COLO668 (cell line): Measurements from ENCODE around the gene RGCC.

ENCODE experiments used
- DNase-seq: peaks from one replicate; lab custom pipeline; 2025; ENCODE audit not compliant: unreplicated experiment; lab: John Stamatoyannopoulos, UW

RGCC gene

DNA sequence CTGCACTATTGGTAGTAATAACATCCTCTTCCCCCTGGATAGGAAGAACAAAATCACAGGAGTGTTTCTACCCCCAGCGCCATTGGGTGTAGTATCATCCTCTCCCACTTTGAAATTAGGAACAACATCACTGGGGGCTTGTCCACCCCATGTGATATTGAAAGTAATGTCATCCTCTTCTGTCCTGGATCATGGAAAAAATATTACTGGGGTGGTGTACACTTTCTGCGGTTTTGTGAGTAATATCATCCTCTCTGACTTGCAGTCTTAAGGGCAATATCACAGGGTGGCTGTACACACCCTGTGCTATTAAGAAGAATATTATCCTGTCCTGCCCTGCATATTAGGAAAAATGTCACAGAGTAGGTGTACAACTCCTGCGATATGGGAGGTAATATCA lies 4.9 kb upstream of the RGCC start:
- DNase-seq = no peak

- no peak for DNase-seq
Measured at GRCh38 chr13:41453620-41454019, 3.7 kb upstream of the RGCC start.

- no peak for DNase-seq
Measured at GRCh38 chr13:41454170-41454569, 3.2 kb upstream of the RGCC start.

GRCh38 chr13:41455725-41456419 lies 1.5 kb upstream of the RGCC start:
- DNase-seq = peak; percentile 31

- DNase-seq = peak; percentile 70
Measured at GRCh38 chr13:41457589-41458186, 338 bp downstream of the RGCC start.

GRCh38 chr13:41458187-41458760 lies 924 bp downstream of the RGCC start:
- DNase-seq = peak; percentile 78

- peak; percentile 58 for DNase-seq
Measured at GRCh38 chr13:41458761-41459431, 1.5 kb downstream of the RGCC start.

- DNase-seq = no peak
Measured at GRCh38 chr13:41459432-41460073, 2.2 kb downstream of the RGCC start.

DNA sequence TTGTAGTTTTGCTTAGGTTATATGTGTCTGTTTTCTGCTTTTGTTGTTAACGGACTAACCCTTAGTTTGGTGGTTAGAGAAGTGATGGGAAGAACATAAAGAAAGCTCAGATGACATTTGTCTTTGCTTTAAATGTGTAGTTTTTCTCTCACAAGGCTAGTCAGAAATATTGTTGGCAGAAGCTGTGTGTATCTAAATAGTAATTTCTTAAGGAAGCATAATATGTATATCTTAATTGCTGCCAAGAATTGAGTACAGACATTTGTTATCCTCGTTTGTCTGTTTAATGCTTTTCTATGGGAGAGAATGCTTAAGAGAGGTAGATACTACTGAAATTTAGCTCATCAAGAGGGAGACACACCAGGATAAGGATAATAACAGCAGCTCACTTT lies 2.7 kb downstream of the RGCC start:
- no peak for DNase-seq

DNA sequence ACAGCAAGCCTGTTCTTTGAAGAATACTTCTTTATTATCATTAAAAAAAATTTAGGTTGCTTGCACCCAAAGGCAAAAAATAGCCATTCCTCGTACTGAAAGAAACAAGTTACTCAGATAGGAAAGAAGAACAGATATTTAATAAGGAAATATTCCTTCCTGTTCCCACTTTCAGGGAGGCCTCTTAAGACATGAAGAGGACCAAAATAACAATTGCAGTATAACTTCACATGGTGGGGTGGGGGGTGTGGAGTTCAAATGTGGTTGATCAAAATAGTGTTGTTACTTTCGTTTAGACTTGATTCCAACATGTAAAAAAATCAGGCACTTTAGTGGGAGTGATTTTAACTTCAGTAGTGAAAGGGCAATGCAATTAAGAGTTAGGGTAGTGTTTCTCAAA lies 3.6 kb downstream of the RGCC start:
- DNase-seq = no peak

DNA sequence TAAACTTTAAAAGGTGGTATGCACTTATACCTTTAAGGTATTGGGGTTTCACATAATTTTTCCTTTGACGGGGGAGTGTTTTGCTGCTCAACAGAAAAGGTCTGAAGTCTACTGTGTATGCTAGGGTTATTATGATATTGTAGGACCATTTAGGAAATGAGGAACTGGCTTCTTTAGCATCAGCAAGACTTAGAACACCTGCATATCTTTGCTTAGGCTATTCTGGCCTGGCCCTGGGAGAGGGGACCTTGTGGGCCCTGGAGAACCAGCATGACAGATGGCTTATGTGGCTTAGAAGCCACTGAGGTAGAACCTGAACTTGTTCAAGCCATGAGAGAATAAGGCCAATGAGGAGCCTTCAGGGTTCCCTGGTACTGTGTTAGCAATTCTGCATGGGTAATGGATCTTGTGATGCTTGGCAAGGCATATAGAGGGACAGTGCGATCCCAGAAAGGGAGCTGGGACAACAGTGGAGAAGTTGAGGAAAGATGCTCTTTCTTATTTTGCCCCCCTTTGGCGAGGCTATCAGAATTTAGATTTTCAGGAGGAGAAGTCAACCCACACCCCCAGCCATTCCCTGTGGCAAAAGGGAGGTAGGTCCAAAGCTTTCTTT lies 4.3 kb downstream of the RGCC start:
- DNase-seq = no peak

DNA sequence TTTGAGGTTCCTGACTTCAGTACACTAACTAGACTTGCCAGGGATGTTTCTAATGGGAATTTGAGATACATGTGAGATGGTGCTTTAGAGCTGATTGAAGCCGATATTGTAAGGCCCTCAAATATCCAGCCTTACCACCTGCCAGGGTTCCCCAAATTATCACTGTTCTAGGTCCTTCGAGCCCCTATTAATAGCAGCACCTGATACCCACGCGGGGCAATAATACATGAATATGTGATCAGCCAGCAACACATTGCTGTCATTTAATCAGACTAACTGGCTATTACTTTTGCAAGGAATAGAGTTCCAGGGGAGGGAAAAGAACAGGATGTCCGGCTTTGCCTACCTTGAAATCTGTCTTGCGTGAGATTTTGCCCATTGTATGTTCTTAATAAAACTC lies 5.1 kb downstream of the RGCC start:
- no peak for DNase-seq

DNA sequence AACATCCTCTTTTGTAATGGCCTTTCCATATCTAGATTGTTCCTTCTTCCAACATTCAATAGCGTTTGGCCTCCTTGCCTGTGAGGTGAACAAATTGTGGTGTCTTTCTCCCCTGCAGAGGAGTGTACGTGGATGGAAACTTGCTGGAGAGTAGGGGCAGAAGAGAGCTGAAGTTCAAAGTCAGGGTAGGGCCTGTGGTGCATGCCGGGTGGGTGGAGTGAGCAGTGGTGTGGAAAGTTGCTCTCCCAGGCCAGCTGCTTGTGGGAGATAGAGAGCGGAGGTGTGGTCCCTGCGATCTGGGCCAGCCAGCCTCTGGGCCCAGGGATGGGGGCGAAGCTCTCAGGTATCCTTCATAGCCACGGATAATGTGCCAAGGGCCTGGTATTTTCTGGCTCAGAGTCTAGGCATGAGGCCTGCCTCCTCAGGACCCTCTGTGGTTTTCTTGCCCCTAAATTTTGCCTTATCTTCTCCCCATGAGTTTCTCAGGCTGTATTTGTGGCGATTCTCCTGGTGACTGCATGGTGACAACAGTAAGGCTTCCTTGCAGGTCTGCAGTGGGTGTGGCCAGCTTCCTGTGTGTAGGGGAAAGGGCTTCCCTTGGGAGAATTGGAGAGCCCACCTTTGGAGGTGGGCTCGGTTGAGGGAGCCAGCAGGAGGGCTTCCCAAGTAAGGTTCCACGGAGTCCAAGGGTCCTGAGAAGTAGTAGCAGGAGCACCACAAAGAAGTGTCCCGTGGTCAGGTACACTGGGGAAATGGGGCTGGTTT lies 6.7 kb downstream of the RGCC start:
- no peak for DNase-seq

DNA sequence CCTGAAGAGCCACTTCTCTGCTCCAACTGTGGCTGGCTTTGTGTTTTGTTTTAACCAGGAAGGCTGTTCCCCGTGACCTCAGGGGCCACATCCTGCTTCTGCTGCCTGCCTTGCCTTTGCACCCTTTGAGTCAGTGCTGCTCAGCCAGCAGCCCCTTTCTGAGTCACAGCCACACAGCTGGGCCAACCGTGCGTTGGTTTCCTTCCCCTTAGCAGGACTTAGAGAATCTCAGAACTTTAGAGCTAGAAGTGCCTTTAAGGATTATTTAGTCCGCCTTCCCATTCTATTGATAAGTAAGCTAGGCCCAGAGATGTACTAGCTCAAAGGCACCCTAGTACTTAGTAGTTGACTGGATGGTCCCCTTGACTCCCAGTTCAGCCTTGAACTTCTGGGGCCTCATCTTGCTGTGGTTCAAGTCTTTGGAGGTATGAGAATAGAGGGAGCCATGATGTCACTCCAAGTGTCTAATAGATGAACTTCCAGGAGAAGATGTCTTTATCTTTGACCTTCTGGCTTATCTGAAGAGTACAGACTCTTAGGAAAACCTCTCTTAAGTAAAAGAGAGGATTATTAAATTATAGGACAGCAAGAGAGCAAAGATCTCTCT lies 8.0 kb downstream of the RGCC start:
- no peak for DNase-seq

GRCh38 chr13:41465898-41466320 lies 8.6 kb downstream of the RGCC start:
- no peak for DNase-seq

DNA sequence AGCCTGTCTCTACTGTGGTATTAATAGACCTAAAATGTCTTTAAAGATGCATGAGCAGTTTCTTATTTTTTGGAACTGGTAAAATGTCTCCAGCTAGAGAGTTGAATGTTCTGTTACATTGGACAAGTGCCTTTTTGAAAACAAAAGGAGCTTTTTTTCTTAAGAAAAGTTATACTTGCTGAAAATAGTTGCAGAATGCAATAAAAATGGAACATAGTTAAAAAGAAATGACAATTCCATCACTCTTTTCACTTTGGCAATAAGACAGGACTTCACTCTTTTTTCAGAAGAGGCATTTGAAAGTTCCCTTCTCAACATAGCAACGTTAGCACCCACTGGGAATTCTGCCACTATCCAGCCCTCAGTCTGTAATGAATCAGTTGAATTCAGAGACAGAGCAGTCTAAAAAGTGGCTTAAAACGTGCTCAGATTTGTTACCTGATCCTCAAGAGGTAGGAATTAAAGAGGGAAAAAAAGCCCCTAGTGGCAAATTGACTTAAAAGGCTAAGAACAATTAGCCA lies 10.1 kb downstream of the RGCC start:
- no peak for DNase-seq

DNA sequence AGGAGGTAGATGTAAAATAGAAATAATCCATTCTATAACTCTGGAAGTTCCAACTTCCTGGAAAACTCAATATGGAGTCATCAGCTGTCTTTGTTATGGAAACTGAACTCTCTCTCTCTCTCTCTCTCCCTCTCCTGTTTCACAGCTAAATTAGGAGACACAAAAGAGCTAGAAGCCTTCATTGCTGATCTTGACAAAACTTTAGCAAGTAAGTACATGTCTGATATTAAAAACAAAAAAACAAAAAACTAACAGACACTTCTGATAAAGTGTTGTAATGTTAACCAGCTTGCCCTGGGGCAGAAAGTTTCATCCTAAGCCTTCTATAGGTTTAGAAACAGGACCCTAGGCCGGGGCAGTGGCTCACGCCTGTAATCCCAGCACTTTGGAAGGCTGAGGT lies 11.3 kb downstream of the RGCC start:
- DNase-seq = no peak

DNA sequence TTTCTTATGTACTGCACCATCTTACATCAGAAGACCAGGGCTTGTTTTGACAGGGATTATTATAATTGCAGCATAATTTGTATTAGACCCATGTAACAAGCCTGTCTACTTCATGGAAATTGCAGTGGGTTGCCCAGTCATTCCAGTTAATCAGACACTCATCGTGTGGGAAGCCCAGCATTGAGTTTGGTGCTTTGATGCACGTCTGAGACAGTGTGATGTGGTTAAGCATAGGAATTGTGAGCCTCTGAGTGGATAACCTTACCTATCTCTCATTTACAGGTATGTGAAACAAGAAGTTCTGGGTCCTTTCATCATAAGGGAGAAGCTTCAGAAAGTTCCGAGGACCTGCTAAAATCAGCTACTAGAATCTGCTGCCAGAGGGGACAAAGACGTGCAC lies 12.8 kb downstream of the RGCC start:
- DNase-seq = no peak

DNA sequence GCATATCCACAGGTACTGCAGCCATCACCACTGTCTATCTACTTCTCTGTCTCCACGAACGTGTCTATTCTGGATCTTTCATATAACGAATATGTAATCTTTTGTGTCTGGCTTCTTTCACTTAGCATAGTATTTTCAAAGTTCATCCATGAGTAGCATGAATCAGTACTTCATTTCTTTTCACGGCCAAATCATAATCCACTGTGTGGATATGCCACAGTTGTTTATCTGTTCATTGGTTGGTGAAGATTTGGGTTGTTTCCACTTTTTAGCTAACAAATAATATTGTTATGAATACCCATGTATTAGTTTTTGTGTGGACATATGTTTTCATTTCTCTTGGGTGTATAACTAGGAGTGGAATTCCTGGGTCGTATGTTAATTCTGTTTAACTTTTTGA lies 14.4 kb downstream of the RGCC start:
- no peak for DNase-seq

DNA sequence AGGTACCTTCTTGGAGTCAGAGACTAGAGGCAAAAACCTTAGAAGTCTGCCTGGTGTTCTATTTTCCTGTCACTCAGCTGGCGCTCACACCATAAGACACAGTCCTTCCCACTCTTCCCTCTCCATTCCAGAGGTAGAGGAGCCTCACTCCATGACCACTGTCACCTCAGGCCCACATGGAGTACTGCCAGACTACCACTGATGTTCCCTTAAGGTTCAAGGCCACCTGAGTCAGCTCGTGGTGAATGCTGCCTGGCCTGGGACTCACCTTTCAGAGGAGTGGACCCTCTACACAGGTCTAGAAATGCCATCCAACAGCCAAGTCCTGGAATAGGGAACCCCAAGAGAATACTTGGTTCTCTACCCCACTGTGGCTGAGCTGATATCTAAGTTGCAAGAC lies 29.9 kb downstream of the RGCC start:
- DNase-seq = no peak
